Endothelial cell of umbilical vein (primary cell): ENCODE results near the gene MYRIP.

Experiments
- POLR2A ChIP-seq: IDR thresholded peaks from 2 replicates; pipeline ENCODE4 v1.6.1; 2012; ENCODE audit warnings: low read depth, mild to moderate bottlenecking, control low read depth, low read length
- POLR2AphosphoS5 ChIP-seq: IDR thresholded peaks from 2 replicates; pipeline ENCODE4 v1.6.1; 2012; ENCODE audit warnings: low read depth, mild to moderate bottlenecking, control low read depth, low read length, moderate library complexity; ENCODE audit not compliant: insufficient read depth
- TF ChIP-seq, protein P1 (sequence below), 2 donors: IDR thresholded peaks; 1 replicate in 1 of 2; 2 replicates in 1 of 2; pipeline ENCODE4 v1.5.1; 2011; ENCODE audit warnings: low read length in 2 of 2, mild to moderate bottlenecking in 2 of 2, moderate library complexity in 2 of 2, control low read depth in 1 of 2, inconsistent platforms in 1 of 2, low read depth in 1 of 2; ENCODE audit not compliant: insufficient read depth in 1 of 2; ENCODE audit errors: extremely low read depth in 1 of 2
- TF ChIP-seq, protein P2 (sequence below): IDR thresholded peaks from 2 replicates; pipeline ENCODE4 v1.6.1; 2011; ENCODE audit not compliant: insufficient read depth, insufficient read length

DNA sequence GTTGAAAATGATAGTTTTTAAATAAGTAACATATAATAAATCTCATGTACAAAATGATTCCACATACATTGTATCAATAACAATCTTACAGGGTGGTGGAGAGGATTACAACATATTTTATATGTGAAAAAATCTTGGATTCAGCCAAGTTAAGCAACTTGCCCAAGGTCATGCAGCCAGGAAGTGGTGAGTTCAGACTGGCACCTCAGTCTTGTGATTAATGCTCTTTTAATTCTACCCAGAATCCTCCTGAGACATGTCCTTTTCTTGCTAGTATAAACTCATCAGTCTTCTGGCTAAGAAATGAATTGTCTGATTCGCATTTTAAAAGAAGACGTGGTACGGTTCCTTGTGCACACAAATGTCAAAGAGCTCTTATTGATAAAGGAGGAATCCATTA is 4.5 kb upstream of the MYRIP start:
- TF ChIP-seq, protein P1, sequence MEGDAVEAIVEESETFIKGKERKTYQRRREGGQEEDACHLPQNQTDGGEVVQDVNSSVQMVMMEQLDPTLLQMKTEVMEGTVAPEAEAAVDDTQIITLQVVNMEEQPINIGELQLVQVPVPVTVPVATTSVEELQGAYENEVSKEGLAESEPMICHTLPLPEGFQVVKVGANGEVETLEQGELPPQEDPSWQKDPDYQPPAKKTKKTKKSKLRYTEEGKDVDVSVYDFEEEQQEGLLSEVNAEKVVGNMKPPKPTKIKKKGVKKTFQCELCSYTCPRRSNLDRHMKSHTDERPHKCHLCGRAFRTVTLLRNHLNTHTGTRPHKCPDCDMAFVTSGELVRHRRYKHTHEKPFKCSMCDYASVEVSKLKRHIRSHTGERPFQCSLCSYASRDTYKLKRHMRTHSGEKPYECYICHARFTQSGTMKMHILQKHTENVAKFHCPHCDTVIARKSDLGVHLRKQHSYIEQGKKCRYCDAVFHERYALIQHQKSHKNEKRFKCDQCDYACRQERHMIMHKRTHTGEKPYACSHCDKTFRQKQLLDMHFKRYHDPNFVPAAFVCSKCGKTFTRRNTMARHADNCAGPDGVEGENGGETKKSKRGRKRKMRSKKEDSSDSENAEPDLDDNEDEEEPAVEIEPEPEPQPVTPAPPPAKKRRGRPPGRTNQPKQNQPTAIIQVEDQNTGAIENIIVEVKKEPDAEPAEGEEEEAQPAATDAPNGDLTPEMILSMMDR (IDR thresholded peaks at IDR 0.05; ENCODE audit: extremely low read depth in 1 of 2, insufficient read depth in 1 of 2, low read depth in 1 of 2, low read length in 2 of 2), result no peak
- TF ChIP-seq, protein P2, sequence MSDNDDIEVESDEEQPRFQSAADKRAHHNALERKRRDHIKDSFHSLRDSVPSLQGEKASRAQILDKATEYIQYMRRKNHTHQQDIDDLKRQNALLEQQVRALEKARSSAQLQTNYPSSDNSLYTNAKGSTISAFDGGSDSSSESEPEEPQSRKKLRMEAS, result no peak
- TF ChIP-seq POLR2A (no peak), POLR2AphosphoS5 (no peak)
